ENCODE measurements around the gene FCGR3A.
"Not testable (repeated sequence)": the region's sequence is repeated elsewhere in the genome, so short reads cannot be mapped to it uniquely, and the experiment has no call there.

GRCh38 chr1:161513448-161513780, 36.2 kb downstream of the FCGR3A start:
- not testable (repeated sequence) for TF ChIP-seq CTCF, POLR2A (IDR thresholded peaks at IDR 0.05)
